Measurements from ENCODE around the gene PDK3.

PDK3 gene

DNA sequence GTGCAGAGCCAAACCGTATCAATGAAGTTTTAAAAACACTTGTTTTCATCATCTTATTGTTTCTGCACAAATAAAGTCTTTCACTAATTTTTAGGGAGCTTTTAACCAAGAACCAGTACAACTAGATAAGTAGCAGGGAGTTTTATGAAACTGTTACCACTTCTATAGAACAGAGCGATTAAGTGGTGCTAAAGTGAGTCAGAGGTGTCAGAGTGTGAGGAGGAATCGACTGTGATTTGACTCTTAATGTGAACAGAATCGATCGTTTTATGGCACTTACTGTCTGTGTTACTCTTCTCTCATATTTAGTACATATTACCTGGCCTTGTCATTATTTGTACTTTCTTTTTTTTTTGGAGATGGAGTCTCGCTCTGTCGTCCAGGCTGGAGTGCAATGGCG, 43.3 kb downstream of the PDK3 start:
- no peak for TF ChIP-seq CTCF (IDR thresholded peaks at IDR 0.05; ENCODE audit: low read depth, low read length)
- no peak for DNase-seq (ENCODE audit: extremely low read depth, low read depth)

GRCh38 chrX:24513416-24513815, 48.3 kb downstream of the PDK3 start:
- TF ChIP-seq CTCF (IDR thresholded peaks at IDR 0.05; ENCODE audit: low read depth, low read length): no peak
- no peak for DNase-seq (ENCODE audit: extremely low read depth, low read depth)

DNA sequence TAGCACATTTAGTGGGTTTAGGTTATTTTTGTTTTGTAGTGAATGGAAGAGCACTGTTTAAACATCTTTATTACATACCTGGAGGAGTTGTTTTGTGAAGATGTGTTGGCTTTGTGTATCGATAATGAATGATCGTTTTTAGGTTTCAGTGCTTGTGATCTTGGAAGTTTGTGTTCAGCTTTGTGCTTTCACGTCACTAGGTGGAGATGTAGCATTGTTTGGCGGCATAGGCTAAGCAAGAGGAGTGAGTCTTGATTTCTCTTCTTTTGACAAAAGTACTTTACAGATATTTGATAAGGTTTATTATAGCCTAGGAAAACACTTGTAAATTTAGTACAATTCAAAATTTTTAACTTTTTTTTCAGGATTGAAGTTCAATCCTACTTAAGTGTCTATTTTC, 50.4 kb downstream of the PDK3 start:
- no peak for DNase-seq (ENCODE audit: extremely low read depth, low read depth)
- TF ChIP-seq CTCF (IDR thresholded peaks at IDR 0.05; ENCODE audit: low read depth, low read length): no peak

DNA sequence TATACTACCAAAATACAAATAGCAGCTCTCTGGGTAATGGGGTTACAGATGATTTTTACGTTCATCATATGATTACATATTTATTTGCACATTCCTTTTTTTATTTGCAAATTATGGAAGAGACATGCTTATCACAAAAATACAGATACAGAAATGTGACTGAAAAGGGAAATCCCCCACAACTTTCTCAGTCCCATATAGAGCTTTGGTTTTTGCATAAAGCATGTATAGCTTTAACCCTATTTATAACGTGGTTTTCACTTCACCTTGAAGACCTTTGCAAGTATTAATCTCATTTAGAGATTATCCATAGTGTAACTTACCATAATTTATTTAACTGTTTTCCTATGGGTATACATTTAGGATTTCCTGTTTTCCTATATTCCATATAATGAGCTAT, 55.4 kb downstream of the PDK3 start:
- DNase-seq (ENCODE audit: extremely low read depth, low read depth): no peak
- TF ChIP-seq CTCF (IDR thresholded peaks at IDR 0.05; ENCODE audit: low read depth, low read length): no peak

GRCh38 chrX:24525455-24525854, 60.4 kb downstream of the PDK3 start:
- no peak for DNase-seq (ENCODE audit: extremely low read depth, low read depth)
- no peak for TF ChIP-seq CTCF (IDR thresholded peaks at IDR 0.05; ENCODE audit: low read depth, low read length)

GRCh38 chrX:24526616-24527015, 61.5 kb downstream of the PDK3 start:
- TF ChIP-seq CTCF (IDR thresholded peaks at IDR 0.05; ENCODE audit: low read depth, low read length): no peak
- DNase-seq (ENCODE audit: extremely low read depth, low read depth): no peak

DNA sequence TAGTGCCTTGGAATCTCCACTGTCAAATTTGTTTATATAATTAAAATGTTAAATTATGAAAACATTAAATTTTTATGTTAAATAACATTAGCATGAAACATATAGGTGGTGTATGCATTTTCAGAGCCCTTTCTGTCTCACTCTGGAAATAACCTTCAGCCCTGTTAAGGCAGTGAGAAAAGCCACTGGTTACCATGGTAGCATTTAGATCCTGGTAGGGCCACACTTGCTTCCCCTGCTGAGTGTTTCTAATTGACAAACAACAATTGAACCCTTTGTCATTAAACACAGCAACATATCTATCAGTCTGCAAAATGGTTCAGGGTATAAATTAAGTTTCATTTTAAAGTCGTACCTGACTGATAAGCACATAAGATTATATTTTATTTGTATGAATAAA, 63.5 kb downstream of the PDK3 start:
- no peak for DNase-seq (ENCODE audit: extremely low read depth, low read depth)
- TF ChIP-seq CTCF (IDR thresholded peaks at IDR 0.05; ENCODE audit: low read depth, low read length): no peak

Data from AG09319 (cell line).